NCI-H128 (cell line): ENCODE measurements around the gene NOTCH4.
"Not testable (repeated sequence)": the region's sequence is repeated elsewhere in the genome, so short reads cannot be mapped to it uniquely, and the experiment has no call there.

Experiments
- DNase-seq: peaks from one replicate; lab custom pipeline; 2025; ENCODE audit not compliant: unreplicated experiment; lab: John Stamatoyannopoulos, UW

The NOTCH4 gene

DNA sequence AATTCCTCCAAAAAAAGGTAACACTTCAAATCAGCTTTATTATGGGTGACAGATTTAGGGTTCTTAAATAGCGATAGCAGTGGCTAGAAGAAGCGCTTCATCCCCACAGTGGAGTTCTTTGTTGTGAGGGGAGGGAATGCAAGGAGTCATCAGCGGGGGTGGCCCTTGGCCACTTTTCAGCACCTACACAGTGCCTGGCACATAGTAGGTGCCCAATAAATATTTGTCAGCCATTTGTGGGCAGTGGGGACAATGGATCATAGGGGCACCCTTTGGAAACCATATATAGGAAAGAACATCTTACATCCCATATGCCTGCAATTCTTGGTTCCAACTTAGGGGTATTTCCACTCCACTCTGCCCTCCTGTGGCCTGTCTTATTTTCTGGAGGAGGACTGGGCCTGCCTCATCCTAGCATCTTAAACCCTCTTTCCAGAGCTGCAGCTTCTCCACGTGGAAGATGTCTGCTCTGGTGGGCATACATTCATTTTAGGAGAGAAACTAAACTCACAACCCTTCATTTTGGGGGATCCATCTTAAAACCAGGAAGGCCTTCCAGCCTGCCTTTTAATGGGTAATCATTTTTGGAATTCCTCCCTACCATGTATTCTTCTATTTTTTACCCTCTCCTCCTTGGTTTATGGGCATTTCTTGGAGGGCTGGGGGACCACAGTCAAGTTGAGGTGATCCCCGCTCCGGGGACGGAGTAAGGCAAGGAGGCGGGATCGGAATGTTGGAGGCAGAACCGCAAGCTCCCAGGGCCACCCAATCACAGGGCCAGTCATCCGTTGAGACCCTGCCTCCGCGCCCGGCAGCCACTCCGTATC, 28.8 kb downstream of the NOTCH4 start:
- no peak for DNase-seq

DNA sequence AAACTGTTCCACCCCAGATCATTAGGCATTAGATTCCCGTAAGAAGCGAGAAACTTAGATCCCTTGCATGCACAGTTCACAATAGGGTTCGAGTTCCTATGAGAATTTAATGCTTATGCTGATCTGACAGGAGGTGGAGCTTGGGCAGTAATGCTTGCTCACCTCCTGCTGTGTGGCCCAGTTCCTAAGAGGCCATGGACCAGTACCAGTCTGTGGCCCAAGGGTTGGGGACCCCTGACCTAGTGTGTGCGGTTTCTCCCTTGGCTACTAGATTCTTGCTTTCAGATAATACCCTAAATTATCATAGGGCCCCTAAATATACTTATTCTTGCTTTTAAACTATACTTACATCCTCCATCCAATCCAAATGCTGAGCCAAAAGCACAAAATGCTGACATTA, 29.5 kb downstream of the NOTCH4 start:
- DNase-seq, result no peak

DNA sequence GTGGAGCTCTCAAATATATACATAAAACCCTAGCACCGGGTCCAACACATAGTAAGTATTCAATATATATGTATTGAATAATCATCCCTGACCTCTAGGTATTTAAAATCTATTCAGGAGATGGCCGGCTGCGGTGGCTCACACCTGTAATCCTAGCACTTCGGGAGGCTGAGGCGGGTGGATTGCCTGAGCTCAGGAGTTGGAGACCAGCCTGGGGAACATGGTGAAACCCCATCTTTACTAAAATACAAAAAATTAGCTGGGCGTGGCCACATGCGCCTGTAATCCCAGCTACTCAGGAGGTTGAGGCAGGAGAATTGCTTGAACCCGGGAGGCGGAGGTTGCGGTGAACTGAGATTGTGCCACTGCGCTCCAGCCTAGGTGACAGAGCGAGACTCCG, 30.8 kb downstream of the NOTCH4 start:
- not testable (repeated sequence) for DNase-seq

DNA sequence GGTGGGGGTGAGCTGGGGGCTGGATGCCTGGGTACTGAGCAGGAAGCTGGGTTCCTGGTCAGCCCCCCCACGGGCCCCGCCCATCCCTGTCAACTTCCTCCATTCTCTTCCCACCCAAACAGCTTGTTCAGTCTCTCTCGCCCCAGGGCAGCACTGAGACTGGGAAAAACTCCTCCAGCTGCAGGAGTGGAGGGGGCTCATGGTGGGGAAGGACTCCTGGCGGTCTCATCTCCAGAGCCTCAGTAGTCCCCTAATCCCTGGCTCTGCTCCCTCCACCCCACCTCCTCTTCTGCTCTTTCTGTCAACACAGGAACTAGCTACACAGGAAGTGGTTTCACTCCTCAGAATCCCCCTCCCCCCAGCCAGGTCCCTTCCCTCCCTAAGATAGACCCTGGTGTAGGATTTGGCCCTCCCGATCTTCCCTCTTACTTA, 31.2 kb downstream of the NOTCH4 start, which contains the start of gene GPSM3:
GPSM3 (minus strand) TSS at position 36 of the 432 bp plus-strand sequence. CDS start 130 bp downstream, outside the sequence.
- DNase-seq, result no peak

DNA sequence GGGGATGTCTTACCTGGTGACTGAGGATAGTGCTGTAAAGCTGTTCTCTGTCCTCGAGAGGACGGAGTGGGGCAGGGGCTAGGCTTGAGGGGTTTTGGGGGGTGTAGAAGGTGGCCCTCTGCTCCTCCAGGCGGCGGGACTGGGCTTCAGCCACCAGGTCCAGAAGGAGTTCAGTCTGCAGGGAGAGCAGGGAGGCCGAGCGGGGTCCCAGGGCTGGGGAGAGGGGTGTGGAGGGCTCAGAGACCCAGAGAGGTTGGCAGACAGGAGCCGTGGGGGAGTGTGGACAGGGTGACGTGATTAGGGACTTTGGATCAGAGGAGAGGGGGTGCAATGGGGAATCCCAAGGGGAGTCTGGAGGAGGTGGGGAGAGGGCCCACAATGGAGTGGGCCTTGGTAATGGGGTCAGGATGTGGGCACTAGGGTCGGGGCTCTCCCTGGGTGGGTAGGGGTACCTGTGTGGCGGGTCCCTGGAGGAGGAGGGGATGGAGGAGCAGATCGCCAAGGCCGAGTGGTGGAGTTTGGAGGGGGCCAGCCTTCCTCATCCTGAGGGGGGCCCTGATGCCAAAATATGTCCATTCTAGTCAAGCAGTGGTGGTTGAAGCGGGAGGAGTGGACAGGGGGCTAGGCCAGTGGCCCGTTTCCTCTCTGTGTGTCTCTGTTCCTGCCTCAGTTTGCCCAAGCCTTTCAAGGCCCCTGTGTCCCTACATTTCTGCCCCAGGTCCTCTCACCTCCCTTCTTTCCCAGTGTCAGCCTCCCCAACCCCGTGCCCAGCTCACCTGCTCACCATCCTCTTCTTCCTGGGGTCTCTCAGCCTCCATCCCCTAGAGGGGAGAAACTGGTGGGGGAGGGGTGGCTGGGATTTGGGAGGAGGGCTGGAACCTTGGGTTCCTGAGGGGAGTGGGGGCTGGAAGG, 31.9 kb downstream of the NOTCH4 start:
- no peak for DNase-seq

DNA sequence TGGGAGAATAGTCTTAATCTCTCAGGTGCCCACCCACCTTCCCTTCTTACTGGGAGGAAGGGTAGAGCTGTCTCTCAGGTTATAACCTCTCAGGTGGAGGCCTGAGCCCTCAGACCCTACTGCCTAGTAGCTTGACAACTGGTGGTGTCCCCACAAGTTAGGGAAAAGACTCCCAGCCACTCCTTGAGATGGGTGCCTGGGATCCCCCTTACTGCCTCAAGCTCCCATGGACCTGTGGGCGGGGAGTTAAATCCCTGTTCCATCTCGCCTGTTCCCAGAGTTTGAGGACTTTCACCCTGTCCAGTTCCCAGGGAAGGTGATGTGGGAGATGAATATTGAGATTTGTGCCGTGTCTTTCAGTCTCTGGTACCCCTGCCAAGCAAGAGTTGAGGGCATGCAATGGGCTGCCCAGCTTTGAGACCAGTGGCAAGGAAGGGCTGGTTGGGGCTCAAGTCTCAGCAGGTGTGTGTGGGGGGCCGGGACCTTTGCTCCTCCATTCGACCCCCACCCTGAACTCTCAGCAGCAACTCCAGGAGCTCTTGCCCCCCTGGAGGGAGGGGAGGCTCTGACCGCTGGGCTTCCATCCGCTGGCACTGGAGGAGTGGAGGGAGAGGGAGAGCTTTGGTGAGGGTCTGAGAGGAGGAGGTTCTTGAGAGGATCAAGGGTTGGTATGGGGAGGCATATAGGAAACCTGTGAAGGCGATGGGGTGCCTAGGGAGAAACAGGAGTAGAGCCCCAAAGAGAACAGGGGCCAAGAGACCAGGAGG, 32.8 kb downstream of the NOTCH4 start:
- DNase-seq, result no peak

DNA sequence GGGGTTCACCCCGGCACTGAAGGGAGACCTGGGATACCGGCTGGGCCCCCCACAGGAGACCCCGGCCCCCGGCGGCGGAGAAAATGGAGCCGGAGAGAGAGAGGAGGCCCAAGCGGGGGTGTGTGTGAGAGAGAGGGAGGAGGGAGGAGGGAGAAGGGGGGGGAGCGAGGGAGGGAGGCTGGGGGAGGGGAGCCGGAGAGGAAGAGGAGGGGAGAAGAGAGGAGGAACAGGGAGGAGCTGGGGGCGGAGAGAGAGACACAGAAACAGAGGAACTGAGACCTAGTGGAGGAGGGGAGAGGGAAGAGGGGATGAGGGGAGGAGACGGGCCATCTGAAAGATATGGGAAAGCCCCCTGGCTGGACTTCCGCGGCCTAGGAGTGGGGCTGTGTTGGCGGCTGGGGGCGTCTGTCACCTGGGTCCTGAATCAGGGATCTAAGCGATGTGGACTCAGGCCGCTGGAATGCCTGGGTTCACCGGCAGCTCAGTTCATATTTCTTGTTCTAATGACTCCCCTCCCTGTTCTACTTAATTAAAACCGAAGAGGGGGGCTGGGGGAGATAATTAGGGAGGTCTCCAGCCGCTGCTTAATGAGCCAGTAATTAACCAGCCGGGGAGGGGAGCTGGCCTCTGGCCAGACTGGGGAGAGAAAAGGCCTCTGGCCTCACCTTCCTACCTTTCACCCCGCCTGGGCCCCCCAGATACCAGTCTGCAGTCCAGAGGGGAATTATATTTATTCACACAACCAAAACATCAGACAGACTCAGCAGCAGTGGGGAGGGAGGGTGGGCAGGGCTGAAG, 33.6 kb downstream of the NOTCH4 start, which contains the start of gene PBX2:
PBX2 (minus strand) TSS at position 149 of the 798 bp plus-strand sequence. CDS start 287 bp downstream, outside the sequence.
- DNase-seq, result peak; percentile 30

DNA sequence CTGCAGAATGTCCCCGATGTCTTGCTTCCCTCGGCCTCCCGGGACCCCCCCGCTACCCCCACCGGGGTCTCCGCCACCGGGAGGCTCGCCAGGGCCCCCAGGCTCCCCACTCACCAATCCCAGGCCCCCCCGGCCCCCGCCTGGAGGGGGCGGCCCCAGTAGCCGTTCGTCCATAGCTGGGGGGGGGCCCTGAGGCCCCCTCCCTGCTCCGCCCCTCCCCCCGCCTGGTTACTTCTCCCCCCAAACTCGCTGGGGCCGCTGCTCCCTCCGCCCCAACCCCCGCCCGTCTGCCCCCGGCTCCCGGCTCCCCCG, 34.2 kb downstream of the NOTCH4 start:
- no peak for DNase-seq

DNA sequence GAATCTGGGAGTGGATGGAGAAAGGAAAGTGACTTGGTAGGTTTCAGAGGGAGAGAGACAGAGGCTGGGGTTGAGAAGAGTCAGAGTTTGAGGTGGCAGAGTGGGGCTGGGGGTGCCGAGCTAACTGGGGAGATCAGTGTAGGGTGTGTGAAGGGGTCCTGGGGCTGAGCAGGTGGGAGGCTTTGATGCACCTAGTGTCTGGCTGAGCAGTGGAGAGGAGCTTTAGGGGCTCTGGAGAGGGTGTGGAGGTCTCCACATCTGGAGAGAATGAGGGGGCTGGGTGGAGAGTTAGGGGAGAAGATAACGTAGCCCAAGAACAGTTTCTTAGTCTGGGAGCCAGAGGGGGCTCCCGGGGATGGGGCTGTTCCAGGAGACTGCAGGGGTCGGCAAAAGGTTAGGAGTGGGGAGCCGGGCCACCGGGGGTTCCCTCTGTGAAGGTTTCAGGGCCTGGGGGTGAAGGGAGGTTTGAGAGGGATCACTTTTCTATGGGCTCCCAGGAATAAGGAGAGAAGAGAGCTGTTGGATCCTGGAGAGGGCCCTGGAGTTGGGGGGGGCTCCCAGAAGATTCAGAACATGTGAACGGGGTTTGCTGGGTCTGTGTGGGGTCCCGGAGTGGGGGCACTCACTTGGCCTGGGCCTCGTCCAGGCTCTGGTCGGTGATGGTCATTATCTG, 34.7 kb downstream of the NOTCH4 start:
- DNase-seq, result no peak

DNA sequence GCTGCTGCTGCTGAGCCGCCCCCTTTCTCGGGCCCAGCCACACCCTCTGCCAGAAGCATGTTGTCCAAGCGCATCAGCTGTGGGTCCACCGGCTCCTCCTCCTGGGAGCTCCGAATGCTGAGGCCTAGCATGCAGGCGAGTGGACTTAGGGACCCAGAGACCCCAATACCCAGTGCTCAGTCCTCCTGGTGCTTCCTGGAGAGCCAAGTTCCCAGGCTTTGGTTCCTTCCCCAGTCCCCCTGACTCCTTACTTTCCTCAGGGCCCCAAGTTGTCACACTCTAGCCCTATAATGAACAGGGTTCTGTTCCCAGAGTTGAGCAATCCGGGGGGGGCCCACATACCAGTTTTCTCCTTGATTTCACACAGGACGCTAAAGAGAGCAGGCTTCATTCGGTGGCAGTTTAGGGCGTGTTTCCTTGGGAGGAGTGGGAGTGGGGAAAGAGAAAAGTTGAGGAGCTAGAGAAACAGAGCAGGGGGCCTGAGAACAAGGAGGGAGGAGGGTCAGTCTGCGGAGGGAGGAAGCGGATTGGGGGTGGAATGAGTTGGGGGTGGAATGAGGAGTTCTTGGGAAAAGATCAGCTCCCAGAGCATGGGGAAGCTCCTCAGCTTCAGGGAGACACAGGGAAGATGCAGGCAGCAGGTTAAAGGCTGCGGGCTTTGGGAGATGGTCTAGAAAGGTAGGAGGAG, 35.3 kb downstream of the NOTCH4 start:
- DNase-seq, result no peak

DNA sequence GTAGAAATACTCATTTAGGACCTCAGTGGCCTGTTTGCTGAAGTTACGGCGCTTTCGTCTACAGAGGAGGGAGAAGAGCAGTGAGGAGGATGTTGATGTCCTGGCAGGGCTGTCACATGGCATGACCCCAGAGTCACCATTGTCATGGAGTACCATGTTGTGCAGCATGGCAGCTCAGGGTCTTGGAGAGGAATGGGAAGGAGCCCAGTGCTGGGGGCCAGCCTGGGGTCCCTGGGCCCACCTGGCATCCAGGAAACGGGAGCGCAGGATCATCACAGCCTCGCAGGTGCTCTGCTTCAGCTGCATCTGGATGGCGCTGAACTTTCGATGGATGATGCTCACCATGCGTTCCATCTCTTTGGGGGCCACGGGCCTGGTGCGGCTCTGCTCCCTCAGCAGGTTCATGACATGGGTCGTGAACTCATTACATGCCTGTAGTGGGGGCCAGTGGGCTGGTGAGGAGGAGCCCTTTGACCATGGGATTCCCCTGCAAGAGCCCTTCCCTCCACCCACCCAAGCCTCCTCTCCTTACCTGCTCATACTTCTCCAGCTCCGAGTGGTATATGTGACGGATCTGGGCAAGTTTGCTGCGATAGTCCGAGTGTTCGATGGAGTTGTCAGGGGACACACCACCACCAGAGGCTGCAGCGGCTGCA, 36.0 kb downstream of the NOTCH4 start:
- DNase-seq, result not testable (repeated sequence)

DNA sequence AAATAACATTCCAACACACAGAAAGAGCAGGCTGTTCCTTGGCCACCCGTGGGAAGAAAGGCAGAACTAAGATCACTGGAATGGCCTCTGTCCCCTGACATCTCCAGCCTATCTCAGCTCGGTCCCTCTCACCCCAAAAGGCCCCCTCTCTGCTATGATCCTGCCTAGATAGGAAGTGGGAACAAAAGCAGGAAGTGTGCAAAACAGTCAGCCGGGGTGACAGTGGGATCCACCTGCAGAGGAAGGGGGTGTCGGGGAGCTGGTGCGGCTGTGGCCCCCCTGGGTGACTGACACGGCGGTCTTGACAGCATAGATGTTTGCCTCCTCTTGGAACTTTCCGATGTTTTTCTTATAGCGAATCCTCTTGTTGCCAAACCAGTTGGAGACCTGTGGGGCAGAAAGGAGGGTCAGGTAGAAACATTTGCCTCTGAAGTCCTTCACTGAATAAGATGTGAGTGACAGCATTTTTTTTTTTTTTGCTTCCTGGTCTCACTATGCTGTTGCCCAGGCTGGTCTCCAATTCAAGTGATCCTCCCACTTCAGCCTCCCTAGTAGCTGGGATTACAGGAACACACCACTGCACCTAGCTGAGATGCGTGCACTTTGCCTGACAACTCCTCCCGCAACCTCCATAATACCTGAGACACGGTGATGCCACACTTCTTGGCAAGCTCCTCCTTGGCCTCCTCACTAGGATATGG, 36.7 kb downstream of the NOTCH4 start:
- no peak for DNase-seq

DNA sequence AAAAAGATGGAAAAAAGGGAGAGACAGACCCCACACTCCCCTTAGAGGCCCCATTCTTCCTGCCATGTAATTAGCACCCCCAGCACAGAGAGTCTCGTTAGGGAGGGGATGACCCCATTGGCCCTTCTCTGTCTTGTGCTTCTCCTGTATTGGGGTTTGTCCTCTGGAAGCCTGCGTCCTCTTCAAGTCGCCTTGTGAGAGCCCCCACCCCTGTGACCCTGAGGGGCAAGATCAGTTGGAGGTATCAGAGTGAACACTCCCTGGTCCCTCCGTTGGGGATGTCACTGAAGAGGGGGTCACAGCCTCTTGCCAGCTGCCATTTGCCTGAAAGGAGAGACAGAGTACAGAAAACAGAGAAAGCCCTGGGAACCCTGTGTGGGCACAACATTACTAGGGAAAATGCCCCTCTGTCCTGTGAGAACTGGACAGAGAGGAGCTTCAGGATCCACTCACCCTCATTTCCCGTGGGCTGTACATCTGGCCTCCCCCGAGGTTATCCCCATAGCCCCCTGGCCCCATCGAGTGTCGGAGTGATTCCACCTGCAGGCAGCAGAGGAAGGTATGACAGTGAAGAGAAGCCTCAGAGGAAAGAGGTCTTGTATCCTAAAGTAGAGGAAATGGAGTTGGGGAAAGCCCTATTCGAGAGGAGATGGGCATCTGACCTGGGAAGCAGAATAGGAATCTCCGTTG, 37.6 kb downstream of the NOTCH4 start:
- DNase-seq, result not testable (repeated sequence)

DNA sequence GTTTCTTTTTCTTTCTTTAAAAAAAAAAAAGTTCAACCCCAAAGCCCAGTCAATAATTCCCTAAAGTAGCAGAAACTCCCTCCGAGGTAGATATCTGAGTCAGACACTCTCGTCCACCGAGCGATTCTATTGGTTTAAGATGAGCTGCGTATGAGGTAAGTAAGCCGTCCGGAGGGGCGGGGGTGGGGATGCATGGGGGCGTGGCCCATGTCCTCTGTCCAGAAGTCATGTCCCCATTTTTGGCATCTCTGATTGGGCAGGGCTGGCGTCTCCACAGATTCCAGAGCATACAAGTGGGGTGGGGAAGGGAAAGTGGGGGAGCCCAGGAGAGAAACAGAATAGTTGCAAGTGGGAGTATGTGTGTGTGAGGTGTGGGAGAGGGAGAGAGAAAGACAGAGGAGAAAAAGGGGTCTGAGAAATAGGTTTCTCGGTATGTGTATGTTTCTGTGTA, 38.2 kb downstream of the NOTCH4 start:
- not testable (repeated sequence) for DNase-seq

DNA sequence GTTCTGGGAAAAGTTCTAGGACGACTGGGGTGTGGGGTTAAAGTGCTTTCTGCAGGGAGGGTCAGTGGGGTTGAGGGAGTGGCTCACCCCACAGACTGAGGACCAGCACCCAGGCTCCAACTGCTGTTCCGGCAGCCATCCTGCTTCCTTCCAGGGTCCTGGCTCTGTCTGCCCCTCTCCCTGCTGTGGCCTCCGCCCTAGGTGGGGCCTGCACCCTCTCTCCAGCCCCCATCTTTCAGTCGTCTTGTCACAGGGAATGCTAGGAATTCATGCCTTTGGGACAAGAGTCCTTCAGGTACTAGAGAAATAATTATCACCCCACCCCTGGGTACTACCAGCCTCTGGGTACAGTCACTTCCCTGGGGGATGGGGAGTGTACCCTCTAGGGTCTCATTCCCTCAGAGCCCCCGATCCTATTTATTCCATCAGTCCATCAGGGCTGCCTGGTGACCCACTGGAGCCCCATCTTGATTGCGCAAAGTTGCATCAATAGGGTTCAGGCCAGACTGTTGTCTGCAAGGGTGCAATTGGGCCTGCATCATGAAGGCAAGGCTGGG, 39.7 kb downstream of the NOTCH4 start, which contains the start of gene AGER:
AGER (minus strand) TSS at position 170 of the 557 bp plus-strand sequence; CDS start at position 139, 31 bp downstream.
- no peak for DNase-seq

DNA sequence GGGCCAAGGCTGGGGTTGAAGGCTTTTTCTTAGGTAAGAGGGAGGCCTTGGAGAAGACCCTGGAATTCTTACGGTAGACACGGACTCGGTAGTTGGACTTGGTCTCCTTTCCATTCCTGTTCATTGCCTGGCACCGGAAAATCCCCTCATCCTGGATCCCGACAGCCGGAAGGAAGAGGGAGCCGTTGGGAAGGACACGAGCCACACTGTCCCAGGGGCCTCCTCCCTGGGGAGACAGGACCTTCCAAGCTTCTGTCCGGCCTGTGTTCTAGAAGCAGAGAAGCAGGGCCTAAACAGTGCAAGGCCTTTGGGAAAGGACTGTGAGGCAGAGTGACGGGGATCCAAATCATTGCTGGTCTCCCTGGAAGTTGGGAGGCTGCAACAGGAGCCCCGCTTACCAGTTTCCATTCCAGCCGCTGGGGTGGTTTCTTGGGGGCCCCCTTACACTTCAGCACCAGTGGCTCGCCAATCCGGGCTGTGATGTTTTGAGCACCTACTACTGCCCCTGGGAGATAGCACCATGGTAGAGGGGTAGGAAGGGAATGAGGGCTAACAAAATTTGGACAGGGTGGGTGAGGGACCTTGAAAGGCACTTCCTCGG, 40.3 kb downstream of the NOTCH4 start:
- DNase-seq, result no peak
